OCI-LY1 (cell line): ENCODE measurements around the gene OR8B8.

Experiments used
- EZH2 ChIP-seq: fragments of 200-600 bp; sonication (generic), shearing (Covaris generic); IDR thresholded peaks from 2 replicates; pipeline ENCODE4 v1.8.0; 2017; ENCODE audit warnings: borderline replicate concordance, mixed run types, mild to moderate bottlenecking, antibody characterized with exemption, low read length, moderate library complexity, mixed read lengths
- TF ChIP-seq, protein P1 (sequence below): fragments of 200-600 bp; sonication (generic), shearing (Covaris generic); IDR thresholded peaks from 2 replicates; pipeline ENCODE4 v1.5.1; 2017; ENCODE audit warnings: mild to moderate bottlenecking, antibody characterized with exemption, low read length, moderate library complexity, mixed read lengths

- TF ChIP-seq, protein P1, sequence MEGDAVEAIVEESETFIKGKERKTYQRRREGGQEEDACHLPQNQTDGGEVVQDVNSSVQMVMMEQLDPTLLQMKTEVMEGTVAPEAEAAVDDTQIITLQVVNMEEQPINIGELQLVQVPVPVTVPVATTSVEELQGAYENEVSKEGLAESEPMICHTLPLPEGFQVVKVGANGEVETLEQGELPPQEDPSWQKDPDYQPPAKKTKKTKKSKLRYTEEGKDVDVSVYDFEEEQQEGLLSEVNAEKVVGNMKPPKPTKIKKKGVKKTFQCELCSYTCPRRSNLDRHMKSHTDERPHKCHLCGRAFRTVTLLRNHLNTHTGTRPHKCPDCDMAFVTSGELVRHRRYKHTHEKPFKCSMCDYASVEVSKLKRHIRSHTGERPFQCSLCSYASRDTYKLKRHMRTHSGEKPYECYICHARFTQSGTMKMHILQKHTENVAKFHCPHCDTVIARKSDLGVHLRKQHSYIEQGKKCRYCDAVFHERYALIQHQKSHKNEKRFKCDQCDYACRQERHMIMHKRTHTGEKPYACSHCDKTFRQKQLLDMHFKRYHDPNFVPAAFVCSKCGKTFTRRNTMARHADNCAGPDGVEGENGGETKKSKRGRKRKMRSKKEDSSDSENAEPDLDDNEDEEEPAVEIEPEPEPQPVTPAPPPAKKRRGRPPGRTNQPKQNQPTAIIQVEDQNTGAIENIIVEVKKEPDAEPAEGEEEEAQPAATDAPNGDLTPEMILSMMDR = no peak
- TF ChIP-seq EZH2 = no peak
Observed at GRCh38 chr11:124454552-124454951, 9.1 kb upstream of the OR8B8 start.
